SJCRH30 (cell line): ENCODE results near the gene FREY1. TPM values are rescaled to one million over a fixed set of nuclear protein-coding genes. Genes with fewer than 3 reads are reported as not detected.
A peak's percentile ranks its signal among the peaks of the same experiment; 100 is the strongest.
"Not testable (repeated sequence)": the region's sequence is repeated elsewhere in the genome, so short reads cannot be mapped to it uniquely, and the experiment has no call there.

Experiments used
- DNase-seq, 2 experiments: peaks; one replicate each; pipeline ENCODE4 v3.0.0-alpha.2; 2015 to 2020
- H3K27ac ChIP-seq: fragments of 250-450 bp; sonication (Bioruptor Pico); 2 replicates; pipeline ENCODE4 v1.5.1; 2020; ENCODE audit warnings: mild to moderate bottlenecking, moderate library complexity
- H3K27me3 ChIP-seq: fragments of 250-450 bp; sonication (Bioruptor Pico); 2 replicates; pipeline ENCODE4 v1.5.1; 2020; ENCODE audit warnings: mild to moderate bottlenecking, moderate library complexity
- H3K36me3 ChIP-seq: fragments of 250-450 bp; sonication (Bioruptor Pico); 2 replicates; pipeline ENCODE4 v1.5.1; 2020; ENCODE audit warnings: mild to moderate bottlenecking, moderate library complexity
- H3K4me1 ChIP-seq: fragments of 250-450 bp; sonication (Bioruptor Pico); 2 replicates; pipeline ENCODE4 v1.5.1; 2020; ENCODE audit warnings: mild to moderate bottlenecking, moderate library complexity
- H3K4me3 ChIP-seq: fragments of 250-450 bp; sonication (Bioruptor Pico); 2 replicates; pipeline ENCODE4 v1.5.1; 2020; ENCODE audit warnings: mild to moderate bottlenecking, moderate library complexity
- H3K9me3 ChIP-seq: fragments of 250-450 bp; sonication (Bioruptor Pico); replicated peaks from 2 replicates; pipeline ENCODE4 v1.5.1; 2020; ENCODE audit warnings: mild to moderate bottlenecking, moderate library complexity
- total RNA-seq: library from RNA; depleted of rRNA; stranded (reverse); fragments of >200 nt; shearing (Covaris generic); gene quantifications from 2 replicates; pipeline ENCODE4 v1.2.3, GENCODE V29; 2014

FREY1 gene
- total RNA-seq, 1 experiment from 2014 or later: 1.8 TPM

GRCh38 chr11:45913514-45913913 is 6.4 kb upstream of the FREY1 start:
- no peak for DNase-seq
- Histone ChIP-seq H3K4me1 (no peaks in the 10 kb centered on the region), H3K4me3 (no peak overlapping the region), H3K9me3 (no peaks in the 10 kb centered on the region), H3K27ac (no peak overlapping the region), H3K36me3 (no peaks in the 10 kb centered on the region), H3K27me3 (no peaks in the 10 kb centered on the region)

GRCh38 chr11:45910623-45911022 is 3.6 kb upstream of the FREY1 start:
- no peaks in the 10 kb centered on the region for H3K36me3 ChIP-seq
- H3K27me3 ChIP-seq: no peaks in the 10 kb centered on the region
- no peaks in the 10 kb centered on the region for H3K4me1 ChIP-seq
- H3K9me3 ChIP-seq: no peaks in the 10 kb centered on the region
- DNase-seq: no peak
- no peak overlapping the region for H3K27ac ChIP-seq
- no peak overlapping the region for H3K4me3 ChIP-seq

GRCh38 chr11:45909594-45910475 is 2.8 kb upstream of the FREY1 start:
- no peak for DNase-seq
- no peaks in the 10 kb centered on the region for H3K36me3 ChIP-seq
- no peaks in the 10 kb centered on the region for H3K9me3 ChIP-seq

GRCh38 chr11:45907911-45908370 is 870 bp upstream of the FREY1 start:
- DNase-seq: no peak
- no peaks in the 10 kb centered on the region for H3K9me3 ChIP-seq
- no peak overlapping the region for H3K4me3 ChIP-seq
- no peaks in the 10 kb centered on the region for H3K4me1 ChIP-seq
- H3K27ac ChIP-seq: no peak overlapping the region
- H3K27me3 ChIP-seq: no peaks in the 10 kb centered on the region
- H3K36me3 ChIP-seq: no peaks in the 10 kb centered on the region

More at GRCh38 chr11:45909594-45910475, 2.8 kb upstream of the FREY1 start:
- H3K27me3 ChIP-seq: no peaks in the 10 kb centered on the region
- H3K4me1 ChIP-seq: no peaks in the 10 kb centered on the region
- H3K27ac ChIP-seq: no peak overlapping the region
- H3K4me3 ChIP-seq: no peak overlapping the region

- Histone ChIP-seq H3K4me1 (peaks cover 6% of the 10 kb centered on the region; the same call in 1 of the 2 replicates), H3K27me3 (no peaks in the 10 kb centered on the region), H3K9me3 (no peaks in the 10 kb centered on the region), H3K27ac (no peak overlapping the region), H3K36me3 (no peaks in the 10 kb centered on the region), H3K4me3 (no peak overlapping the region)
- no peak for DNase-seq
Measured at GRCh38 chr11:45906096-45906682, 882 bp downstream of the FREY1 start.

- not testable (repeated sequence) for H3K9me3 ChIP-seq, H3K27me3 ChIP-seq, H3K4me3 ChIP-seq, H3K4me1 ChIP-seq, H3K36me3 ChIP-seq, H3K27ac ChIP-seq, DNase-seq
Measured at GRCh38 chr11:45905576-45905975, 1.5 kb downstream of the FREY1 start.

GRCh38 chr11:45905095-45905494 is 2.0 kb downstream of the FREY1 start:
- Histone ChIP-seq H3K27me3 (no peaks in the 10 kb centered on the region), H3K4me1 (peaks cover 7% of the 10 kb centered on the region; the same call in 1 of the 2 replicates), H3K9me3 (no peaks in the 10 kb centered on the region), H3K4me3 (no peak overlapping the region), H3K27ac (no peak overlapping the region), H3K36me3 (no peaks in the 10 kb centered on the region)
- DNase-seq: no peak

GRCh38 chr11:45904309-45904915 is 2.7 kb downstream of the FREY1 start:
- Histone ChIP-seq H3K4me1 (peaks cover 7% of the 10 kb centered on the region; the same call in 1 of the 2 replicates), H3K27me3 (no peaks in the 10 kb centered on the region), H3K36me3 (no peaks in the 10 kb centered on the region), H3K27ac (no peak overlapping the region), H3K9me3 (no peaks in the 10 kb centered on the region), H3K4me3 (no peak overlapping the region)
- DNase-seq: no peak

- H3K36me3 ChIP-seq: no peaks in the 10 kb centered on the region
- no peak for DNase-seq
- no peaks in the 10 kb centered on the region for H3K9me3 ChIP-seq
Measured at GRCh38 chr11:45902452-45903380, 4.4 kb downstream of the FREY1 start.

GRCh38 chr11:45901626-45902025 is 5.4 kb downstream of the FREY1 start:
- Histone ChIP-seq H3K4me1 (peaks cover 24% of the 10 kb centered on the region), H3K27ac (no peak overlapping the region), H3K4me3 (no peak overlapping the region; the same call in 1 of the 2 replicates), H3K9me3 (no peaks in the 10 kb centered on the region), H3K27me3 (no peaks in the 10 kb centered on the region), H3K36me3 (no peaks in the 10 kb centered on the region)
- no peak for DNase-seq

More at GRCh38 chr11:45902452-45903380, 4.4 kb downstream of the FREY1 start:
- Histone ChIP-seq H3K4me1 (peaks cover 17% of the 10 kb centered on the region), H3K27ac (no peak overlapping the region), H3K27me3 (no peaks in the 10 kb centered on the region), H3K4me3 (no peak overlapping the region)

- Histone ChIP-seq H3K27ac (no peak overlapping the region), H3K27me3 (no peaks in the 10 kb centered on the region), H3K4me3 (peak overlapping the region; percentile 68), H3K9me3 (no peaks in the 10 kb centered on the region), H3K4me1 (peaks cover 28% of the 10 kb centered on the region), H3K36me3 (no peaks in the 10 kb centered on the region)
- DNase-seq: peak; percentile 34 to 52
Measured at GRCh38 chr11:45900916-45901617, 6.0 kb downstream of the FREY1 start.

GRCh38 chr11:45900175-45900800 is 6.8 kb downstream of the FREY1 start:
- peak in 1 of 2 experiments; percentile 37 for DNase-seq
- H3K27ac ChIP-seq, H3K36me3 ChIP-seq, H3K27me3 ChIP-seq, H3K9me3 ChIP-seq: not testable (repeated sequence)
- H3K4me3 ChIP-seq: peak overlapping the region; percentile 68
- H3K4me1 ChIP-seq: peaks cover 33% of the 10 kb centered on the region

- peaks cover 33% of the 10 kb centered on the region for H3K4me1 ChIP-seq
- no peaks in the 10 kb centered on the region for H3K36me3 ChIP-seq
- H3K9me3 ChIP-seq: no peaks in the 10 kb centered on the region
- no peaks in the 10 kb centered on the region for H3K27me3 ChIP-seq
- H3K27ac ChIP-seq: peak overlapping the region; percentile 72
- H3K4me3 ChIP-seq: peak overlapping the region; percentile 68
- DNase-seq: peak; percentile 95 to 97
Measured at GRCh38 chr11:45899448-45900174, 7.5 kb downstream of the FREY1 start.
